B cell (primary cell): Measurements from ENCODE around the gene GPATCH3. TPM values are rescaled to one million over a fixed set of nuclear protein-coding genes. Genes with fewer than 3 reads are reported as not detected.

Experiments used
- ATAC-seq: fragments of 200-7000 bp; cut with Tn5 transposase; one replicate; pipeline ENCODE4 v1.10.0; 2021; ENCODE audit warnings: low read depth, mild to moderate bottlenecking, moderate number of reproducible peaks, moderate library complexity
- CTCF ChIA-PET: fragments of 350-600 bp; sonication (Branson Sonifier 250); formaldehyde crosslinking; loops from one replicate; lab custom pipeline; 2021; ENCODE audit warnings: antibody characterized with exemption, inconsistent platforms; lab: Charles Lee
- POLR2A ChIA-PET: fragments of 350-600 bp; sonication (Branson Sonifier 250); formaldehyde crosslinking; loops from one replicate; lab custom pipeline; 2021; ENCODE audit warnings: antibody characterized with exemption; lab: Charles Lee
- DNase-seq: peaks from one replicate; pipeline ENCODE4 v3.0.0; 2013
- H2AFZ ChIP-seq: 2 replicates; pipeline ENCODE4 v1.6.1; 2012; ENCODE audit warnings: mild to moderate bottlenecking, low read depth, low read length; ENCODE audit not compliant: insufficient read depth, poor library complexity, severe bottlenecking
- H3K27ac ChIP-seq, 2 donors: 1 replicate in 1 of 2; 2 replicates in 1 of 2; pipeline ENCODE4 v1.5.1; 2012 to 2013; ENCODE audit warnings: low read length in 2 of 2, mild to moderate bottlenecking in 2 of 2, moderate library complexity in 1 of 2
- H3K27me3 ChIP-seq, 4 experiments: fragments of 200-600 bp in 1 of 4; sonication (generic) in 1 of 4; replicated peaks in 1 of 4; 1 replicate in 2 of 4; 2 replicates in 2 of 4; pipeline versions ENCODE4 v1.6.1 to v1.7.0; 2013 to 2016; ENCODE audit warnings: low read length in 3 of 4, mild to moderate bottlenecking in 2 of 4, mixed read lengths in 1 of 4, moderate library complexity in 1 of 4; ENCODE audit not compliant: insufficient read depth in 4 of 4, control insufficient read depth in 3 of 4; ENCODE audit errors: control extremely low read depth in 1 of 4
- H3K36me3 ChIP-seq, 2 experiments: replicated peaks in 1 of 2; 1 replicate in 1 of 2; 2 replicates in 1 of 2; pipeline versions ENCODE4 v1.6.1 to v1.7.1; 2013; ENCODE audit warnings: low read length in 1 of 2; ENCODE audit not compliant: insufficient read depth in 2 of 2, control insufficient read depth in 1 of 2; ENCODE audit errors: control extremely low read depth in 1 of 2, extremely low read depth in 1 of 2
- H3K4me1 ChIP-seq, 2 donors: fragments of 200-600 bp in 1 of 2; sonication (generic) in 1 of 2; 1 replicate in 1 of 2; 2 replicates in 1 of 2; pipeline versions ENCODE4 v1.5.1 to v1.6.1; 2013 to 2017; ENCODE audit warnings: low read length in 2 of 2; ENCODE audit not compliant: control insufficient read depth in 2 of 2, insufficient read depth in 2 of 2
- H3K4me2 ChIP-seq: replicated peaks from 2 replicates; pipeline ENCODE3; 2012; ENCODE audit warnings: mild to moderate bottlenecking, low read depth, low read length; ENCODE audit not compliant: poor library complexity, severe bottlenecking
- H3K4me3 ChIP-seq, 5 experiments: fragments of 200-600 bp in 1 of 5; sonication (generic) in 1 of 5; 1 replicate in 3 of 5; 2 replicates in 2 of 5; pipeline versions ENCODE4 v1.5.1 to v1.7.0; 2011 to 2016; ENCODE audit warnings: low read length in 4 of 5, mild to moderate bottlenecking in 4 of 5, low read depth in 2 of 5, control low read depth in 1 of 5, moderate library complexity in 1 of 5; ENCODE audit not compliant: insufficient read depth in 1 of 5; ENCODE audit errors: control extremely low read depth in 1 of 5, extremely low read depth in 1 of 5
- H3K79me2 ChIP-seq: fragments of 200-600 bp; sonication (generic); one replicate; pipeline ENCODE4 v1.6.0; 2016; ENCODE audit warnings: low read length; ENCODE audit not compliant: control insufficient read depth, insufficient read depth
- H3K9ac ChIP-seq: fragments of 200-600 bp; sonication (generic); 2 replicates; pipeline ENCODE4 v1.6.1; 2017; ENCODE audit warnings: mild to moderate bottlenecking, low read length, moderate library complexity
- H3K9me3 ChIP-seq, 3 donors: one replicate each; pipeline versions ENCODE4 v1.6.1 to v1.7.1; 2013; ENCODE audit warnings: low read length in 2 of 3; ENCODE audit not compliant: control insufficient read depth in 2 of 3, insufficient read depth in 1 of 3; ENCODE audit errors: control extremely low read depth in 1 of 3
- H4K20me1 ChIP-seq: 2 replicates; pipeline ENCODE4 v1.6.0; 2012; ENCODE audit warnings: mild to moderate bottlenecking, low read length; ENCODE audit not compliant: insufficient read depth, control insufficient read depth, poor library complexity, severe bottlenecking
- H3K27ac Mint-ChIP-seq: one replicate; pipeline ENCODE4 v1.8.0; 2021; ENCODE audit warnings: mixed read lengths
- H3K27me3 Mint-ChIP-seq: one replicate; pipeline ENCODE4 v1.8.0; 2021; ENCODE audit warnings: mixed read lengths
- H3K4me1 Mint-ChIP-seq: one replicate; pipeline ENCODE4 v1.8.0; 2021; ENCODE audit warnings: mixed read lengths
- H3K4me3 Mint-ChIP-seq: one replicate; pipeline ENCODE4 v1.8.0; 2021; ENCODE audit warnings: mixed read lengths
- H3K9me3 Mint-ChIP-seq: one replicate; pipeline ENCODE4 v1.8.0; 2022; ENCODE audit warnings: mixed read lengths; ENCODE audit not compliant: insufficient read depth
- EZH2 ChIP-seq: IDR thresholded peaks from 2 replicates; pipeline ENCODE4 v1.6.1; 2012; ENCODE audit warnings: borderline replicate concordance, low read depth, mild to moderate bottlenecking, moderate library complexity, low read length; ENCODE audit not compliant: insufficient read depth, poor library complexity, severe bottlenecking
- WGBS: methylation state at CpG from one replicate; pipeline ENCODE4 v1.1.5; 2013; ENCODE audit warnings: missing lambda C conversion rate; ENCODE audit not compliant: insufficient coverage; 5-methylcytosine and 5-hydroxymethylcytosine counted together
- intact Hi-C: fragments of 100-400 bp; cut with micrococcal nuclease; formaldehyde crosslinking; loops from one replicate; pipeline ENCODE4 v1.10.0; 2022
- polyA plus RNA-seq: library from polyadenylated mRNA; depleted of rRNA; stranded (reverse); fragments of >200 nt; gene quantifications from 2 replicates; pipeline ENCODE4 v1.2.3, GENCODE V29; 2012
- total RNA-seq, 2 donors: library from RNA; stranded (reverse); fragments of 120-200 nt in 1 of 2; gene quantifications; 1 replicate in 1 of 2; 2 replicates in 1 of 2; pipeline versions ENCODE4 v1.2.3 to v1.2.4, GENCODE V29; 2013 to 2022
- TF ChIP-seq, protein P1 (sequence below): fragments of 200-600 bp; IDR thresholded peaks from one replicate; pipeline ENCODE4 v1.8.0; 2022; ENCODE audit warnings: antibody characterized with exemption, mild to moderate bottlenecking

GPATCH3 gene
- total and polyA plus RNA-seq, 2 donors (not counting 1 experiment from before 2014, with no cell fraction given): 9.2 to 21.9 TPM

DNA sequence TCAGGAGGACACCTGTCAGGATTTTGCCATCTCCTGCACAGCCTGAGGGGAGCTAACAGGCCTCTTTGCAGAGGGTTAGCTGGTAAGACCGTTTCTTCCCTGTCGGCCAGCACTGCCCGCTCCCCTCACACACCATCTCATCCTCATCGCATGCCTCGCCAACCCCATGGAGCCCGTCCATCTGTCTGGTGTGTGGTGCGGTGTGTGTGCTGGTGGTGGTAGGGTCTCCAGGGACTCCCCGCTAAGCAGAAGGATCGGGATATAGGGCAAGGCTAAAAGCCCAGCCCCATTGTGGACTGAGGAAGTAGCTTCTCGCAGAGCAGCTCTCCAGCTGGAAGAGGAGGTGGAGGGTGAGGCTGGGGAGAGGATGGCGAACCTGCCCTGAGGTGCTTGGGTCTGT, 44.1 kb downstream of the GPATCH3 start:
- CTCF ChIA-PET: interaction anchor here (1.5 to 3.9 kb wide), 6 partner anchors 10 to 35 kb away, joined by 4 to 27 read pairs (median 11); partner anchors contain the start of gene GPN2
- Histone ChIP-seq H3K27ac (no peak overlapping the region), H3K4me3 (no peak overlapping the region), H4K20me1 (no peaks in the 10 kb centered on the region), H2AFZ (no peak overlapping the region), H3K9me3 (no peaks in the 10 kb centered on the region), H3K36me3 (peaks cover 0 to 31% of the 10 kb centered on the region in 2 experiments), H3K9ac (no peak overlapping the region), H3K4me2 (no peak overlapping the region), H3K79me2 (no peaks in the 10 kb centered on the region), H3K4me1 (no peaks in the 10 kb centered on the region), H3K27me3 (no peaks in the 10 kb centered on the region)
- no peaks in the 10 kb centered on the region for H3K4me1 Mint-ChIP-seq
- WGBS: 98% methylated on average over 4 of the region's 11 CpGs
- intact Hi-C loops: no loop called here
- TF ChIP-seq EZH2: no peak
- TF ChIP-seq, protein P1, sequence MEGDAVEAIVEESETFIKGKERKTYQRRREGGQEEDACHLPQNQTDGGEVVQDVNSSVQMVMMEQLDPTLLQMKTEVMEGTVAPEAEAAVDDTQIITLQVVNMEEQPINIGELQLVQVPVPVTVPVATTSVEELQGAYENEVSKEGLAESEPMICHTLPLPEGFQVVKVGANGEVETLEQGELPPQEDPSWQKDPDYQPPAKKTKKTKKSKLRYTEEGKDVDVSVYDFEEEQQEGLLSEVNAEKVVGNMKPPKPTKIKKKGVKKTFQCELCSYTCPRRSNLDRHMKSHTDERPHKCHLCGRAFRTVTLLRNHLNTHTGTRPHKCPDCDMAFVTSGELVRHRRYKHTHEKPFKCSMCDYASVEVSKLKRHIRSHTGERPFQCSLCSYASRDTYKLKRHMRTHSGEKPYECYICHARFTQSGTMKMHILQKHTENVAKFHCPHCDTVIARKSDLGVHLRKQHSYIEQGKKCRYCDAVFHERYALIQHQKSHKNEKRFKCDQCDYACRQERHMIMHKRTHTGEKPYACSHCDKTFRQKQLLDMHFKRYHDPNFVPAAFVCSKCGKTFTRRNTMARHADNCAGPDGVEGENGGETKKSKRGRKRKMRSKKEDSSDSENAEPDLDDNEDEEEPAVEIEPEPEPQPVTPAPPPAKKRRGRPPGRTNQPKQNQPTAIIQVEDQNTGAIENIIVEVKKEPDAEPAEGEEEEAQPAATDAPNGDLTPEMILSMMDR: no peak
- no peak overlapping the region for H3K27ac Mint-ChIP-seq
- ATAC-seq (no peak), DNase-seq (no peak)
- no peak overlapping the region for H3K4me3 Mint-ChIP-seq
- H3K9me3 Mint-ChIP-seq: no peaks in the 10 kb centered on the region
- no peaks in the 10 kb centered on the region for H3K27me3 Mint-ChIP-seq
- POLR2A ChIA-PET: no interaction called here

DNA sequence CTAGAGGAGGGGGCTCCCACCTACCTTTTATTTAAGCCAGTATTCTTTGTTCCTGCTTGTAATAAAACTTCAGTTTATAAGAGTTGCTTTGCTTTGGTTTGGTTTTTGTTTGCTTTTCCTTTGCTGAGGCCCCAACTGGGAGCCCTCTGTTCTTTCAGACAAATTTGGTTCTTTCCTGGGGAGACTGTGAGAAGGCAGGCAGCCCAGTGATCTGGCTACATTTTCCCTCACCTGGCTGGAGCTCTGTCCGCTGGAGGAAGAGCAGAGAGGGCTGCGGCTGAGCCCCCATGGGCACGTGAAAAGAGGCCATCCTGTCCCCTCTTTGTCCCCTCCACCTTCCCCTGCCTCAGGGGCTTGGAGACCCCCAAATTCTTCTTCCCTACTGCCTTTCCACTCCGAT, 44.6 kb downstream of the GPATCH3 start:
- Histone ChIP-seq H3K79me2 (no peaks in the 10 kb centered on the region), H4K20me1 (no peaks in the 10 kb centered on the region), H3K4me3 (no peak overlapping the region), H3K4me1 (no peaks in the 10 kb centered on the region), H3K27me3 (no peaks in the 10 kb centered on the region), H3K9ac (no peak overlapping the region), H3K4me2 (no peak overlapping the region), H2AFZ (no peak overlapping the region), H3K27ac (no peak overlapping the region), H3K36me3 (peaks cover 0 to 36% of the 10 kb centered on the region in 2 experiments), H3K9me3 (no peaks in the 10 kb centered on the region)
- H3K9me3 Mint-ChIP-seq: no peaks in the 10 kb centered on the region
- POLR2A ChIA-PET: interaction anchor here (1.1 kb wide), 1 partner anchor 10 kb away, joined by 3 read pairs; no protein-coding TSS in a partner anchor
- intact Hi-C loops: no loop called here
- ATAC-seq (no peak), DNase-seq (no peak)
- H3K27me3 Mint-ChIP-seq: no peaks in the 10 kb centered on the region
- no peak for TF ChIP-seq EZH2
- TF ChIP-seq, protein P1: no peak
- no peaks in the 10 kb centered on the region for H3K4me1 Mint-ChIP-seq
- no peak overlapping the region for H3K27ac Mint-ChIP-seq
- 86% methylated on average over 1 of the region's 4 CpGs for WGBS
- no peak overlapping the region for H3K4me3 Mint-ChIP-seq
- CTCF ChIA-PET: interaction anchor here (0.9 to 3.9 kb wide), 9 partner anchors 11 to 254 kb away, joined by 3 to 27 read pairs (median 6); partner anchors contain the start of gene GPN2
